Gastroesophageal sphincter (tissue), 4 donors: ENCODE measurements around the gene ARL5C. TPM values are rescaled to one million over a fixed set of nuclear protein-coding genes. Genes with fewer than 3 reads are reported as not detected.

Source experiments
- ATAC-seq: fragments of 150-250 bp; one replicate; pipeline ENCODE4 v1.9.1; 2016; ENCODE audit warnings: mild to moderate bottlenecking, moderate library complexity
- H3K27ac ChIP-seq, 4 donors: fragments of 200-600 bp; sonication (generic) in 3 of 4; 1 replicate in 3 of 4; 2 replicates in 1 of 4; pipeline ENCODE4 v1.5.1; 2016 to 2019
- H3K27me3 ChIP-seq: fragments of 200-600 bp; sonication (generic); one replicate; pipeline ENCODE4 v1.5.1; 2019
- H3K36me3 ChIP-seq, 2 donors: fragments of 200-600 bp; sonication (generic); one replicate each; pipeline ENCODE4 v1.5.1; 2019; ENCODE audit warnings: control low read depth in 1 of 2
- H3K4me1 ChIP-seq, 3 donors: fragments of 200-600 bp; sonication (generic); 1 replicate in 2 of 3; 2 replicates in 1 of 3; pipeline ENCODE4 v1.5.1; 2016 to 2019; ENCODE audit warnings: control low read depth in 2 of 3
- H3K4me3 ChIP-seq, 2 donors: fragments of 200-600 bp; sonication (generic); one replicate each; pipeline ENCODE4 v1.5.1; 2019; ENCODE audit warnings: mild to moderate bottlenecking in 1 of 2, moderate library complexity in 1 of 2
- H3K9me3 ChIP-seq, 3 donors: fragments of 200-600 bp; sonication (generic); one replicate each; pipeline ENCODE4 v1.5.1; 2017 to 2019; ENCODE audit warnings: control low read depth in 2 of 3
- CTCF ChIP-seq, 4 experiments: fragments of 200-600 bp in 2 of 4; fragments of 450-650 bp in 2 of 4; sonication (generic) in 1 of 4; IDR thresholded peaks; one replicate each; pipeline ENCODE4 v1.5.1; 2017 to 2019; ENCODE audit warnings: antibody characterized with exemption in 4 of 4, mild to moderate bottlenecking in 2 of 4, moderate library complexity in 2 of 4
- EP300 ChIP-seq: sonication (generic); formaldehyde crosslinking; IDR thresholded peaks from one replicate; pipeline ENCODE4 v1.6.1; 2017; ENCODE audit warnings: antibody characterized with exemption, mild to moderate bottlenecking
- POLR2A ChIP-seq, 2 donors: fragments of 450-650 bp; IDR thresholded peaks; one replicate each; pipeline ENCODE4 v1.6.1; 2017; ENCODE audit warnings: antibody characterized with exemption in 2 of 2, mild to moderate bottlenecking in 2 of 2, moderate library complexity in 1 of 2
- POLR2AphosphoS5 ChIP-seq: sonication (generic); formaldehyde crosslinking; IDR thresholded peaks from one replicate; pipeline ENCODE4 v1.6.1; 2017; ENCODE audit warnings: antibody characterized with exemption
- WGBS, 2 donors: methylation state at CpG; one replicate each; pipeline ENCODE4 v1.1.5; 2018; ENCODE audit warnings: low coverage in 1 of 2; 5-methylcytosine and 5-hydroxymethylcytosine counted together
- total RNA-seq, 4 donors: library from RNA; depleted of rRNA; stranded (reverse); fragments of >200 nt; gene quantifications; one replicate each; pipeline ENCODE4 v1.1.0, GENCODE V29; 2016

Gene ARL5C
- total RNA-seq, 4 donors from 2014 or later: not detected

GRCh38 chr17:39139161-39139511, 26.8 kb downstream of the ARL5C start:
- Histone ChIP-seq H3K4me3 (no peak overlapping the region), H3K36me3 (no peaks in the 10 kb centered on the region), H3K9me3 (no peaks in the 10 kb centered on the region), H3K4me1 (peaks cover 0 to 10% (median 7%) of the 10 kb centered on the region in 3 donors), H3K27ac (no peak overlapping the region), H3K27me3 (no peaks in the 10 kb centered on the region)
- 78 to 83% methylated on average over 1 to 2 of the region's 2 CpGs for WGBS, 2 donors
- no peak for ATAC-seq
- no peak for TF ChIP-seq EP300
- TF ChIP-seq CTCF (IDR thresholded peaks at IDR 0.05): no peak
- TF ChIP-seq POLR2AphosphoS5: no peak
- no peak for TF ChIP-seq POLR2A (IDR thresholded peaks at IDR 0.05)

GRCh38 chr17:39138431-39139160, 27.4 kb downstream of the ARL5C start:
- TF ChIP-seq POLR2A (IDR thresholded peaks at IDR 0.05): no peak
- Histone ChIP-seq H3K9me3 (no peaks in the 10 kb centered on the region), H3K4me3 (no peak overlapping the region), H3K4me1 (peaks cover 0 to 5% (median 1%) of the 10 kb centered on the region in 3 donors), H3K36me3 (no peaks in the 10 kb centered on the region), H3K27me3 (no peaks in the 10 kb centered on the region), H3K27ac (no peak overlapping the region)
- WGBS, 2 donors: 77 to 86% methylated on average over 7 to 9 of the region's 13 CpGs
- no peak for ATAC-seq

- ATAC-seq: no peak
- no peak for TF ChIP-seq CTCF (IDR thresholded peaks at IDR 0.05)
- TF ChIP-seq EP300: no peak
- no peak for TF ChIP-seq POLR2AphosphoS5
- Histone ChIP-seq H3K36me3 (no peaks in the 10 kb centered on the region), H3K27ac (peak overlapping the region in 1 of 4 donors; percentile 15), H3K27me3 (peaks cover 5% of the 10 kb centered on the region), H3K4me1 (peaks cover 0 to 7% (median 5%) of the 10 kb centered on the region in 3 donors), H3K9me3 (no peaks in the 10 kb centered on the region), H3K4me3 (no peak overlapping the region)
- WGBS, 2 donors: 55 to 85% methylated on average over 4 of the region's 6 CpGs
Observed at GRCh38 chr17:39134878-39135277, 31.1 kb downstream of the ARL5C start.

- WGBS, 2 donors: no CpG with 5 or more reads among the region's 7 CpGs
- Histone ChIP-seq H3K9me3 (no peaks in the 10 kb centered on the region), H3K4me1 (peaks cover 0 to 7% (median 5%) of the 10 kb centered on the region in 3 donors), H3K36me3 (no peaks in the 10 kb centered on the region), H3K4me3 (no peak overlapping the region), H3K27ac (peak overlapping the region in 3 of 4 donors; percentile 10 to 66 (median 51)), H3K27me3 (peaks cover 5% of the 10 kb centered on the region)
- TF ChIP-seq EP300: no peak
- TF ChIP-seq POLR2A (IDR thresholded peaks at IDR 0.05): no peak
- TF ChIP-seq POLR2AphosphoS5: no peak
- no peak for TF ChIP-seq CTCF (IDR thresholded peaks at IDR 0.05)
- ATAC-seq: peak; percentile 80
Observed at GRCh38 chr17:39132192-39132610, 33.8 kb downstream of the ARL5C start.

- Histone ChIP-seq H3K27ac (peak overlapping the region in 3 of 4 donors; percentile 47 to 66 (median 51)), H3K9me3 (no peaks in the 10 kb centered on the region), H3K4me1 (peaks cover 0 to 7% (median 5%) of the 10 kb centered on the region in 3 donors), H3K4me3 (no peak overlapping the region), H3K27me3 (peaks cover 5% of the 10 kb centered on the region), H3K36me3 (no peaks in the 10 kb centered on the region)
- ATAC-seq: no peak
- no peak for TF ChIP-seq CTCF (IDR thresholded peaks at IDR 0.05)
- no peak for TF ChIP-seq POLR2A (IDR thresholded peaks at IDR 0.05)
- TF ChIP-seq POLR2AphosphoS5: no peak
- TF ChIP-seq EP300: no peak
- WGBS, 2 donors: 53% methylated on average over 2 of the region's 6 CpGs; no CpG with 5 or more reads in 1 of the 2 donors
Observed at GRCh38 chr17:39131616-39132015, 34.3 kb downstream of the ARL5C start.
